ENCODE results near the gene FRY.

Gene FRY

GRCh38 chr13:32214071-32214470, 182.5 kb downstream of the FRY start:
- no peak for DNase-seq (ENCODE audit: low read depth in 2 of 2)

- DNase-seq (ENCODE audit: low read depth in 2 of 2) = no peak
These were observed 184.7 kb downstream of the FRY start for GRCh38 chr13:32216281-32216680.

DNA sequence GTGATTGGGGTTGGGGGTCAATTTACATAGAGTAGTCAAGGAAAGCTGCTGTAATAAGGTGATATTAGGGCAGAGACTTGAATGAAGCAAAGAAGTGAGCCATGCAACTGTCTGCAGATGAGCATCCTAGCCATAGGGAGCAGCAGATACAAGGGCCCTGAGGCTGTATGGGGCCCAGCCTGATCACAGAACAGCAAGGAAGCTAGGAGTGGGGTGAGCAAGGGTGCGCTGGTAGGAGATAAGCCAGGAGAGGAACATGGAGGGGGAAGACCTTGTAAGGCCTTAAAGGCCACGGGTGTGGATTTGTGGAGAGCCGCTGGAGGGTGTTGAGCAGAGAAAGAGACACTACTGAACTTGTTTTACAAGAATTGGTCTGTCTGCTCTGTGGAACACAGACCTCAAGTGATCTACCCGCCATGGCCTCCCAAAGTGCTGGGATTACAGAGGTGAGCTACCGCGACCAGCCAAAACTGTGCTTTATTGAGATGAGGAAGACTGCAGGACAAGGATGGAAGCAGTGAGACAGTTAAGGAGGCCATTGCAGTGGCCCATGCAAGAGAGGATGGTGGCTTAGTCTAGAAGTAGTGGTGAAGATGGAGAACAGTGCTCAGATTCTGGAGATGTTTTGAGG, 190.6 kb downstream of the FRY start:
- no peak for DNase-seq (ENCODE audit: low read depth in 2 of 2)

- DNase-seq (ENCODE audit: low read depth in 2 of 2) = no peak
These were observed 193.3 kb downstream of the FRY start for GRCh38 chr13:32224916-32225315.

- peak; percentile 63 to 65 for DNase-seq (ENCODE audit: low read depth in 2 of 2)
These were observed 193.9 kb downstream of the FRY start for GRCh38 chr13:32225481-32225931.

DNA sequence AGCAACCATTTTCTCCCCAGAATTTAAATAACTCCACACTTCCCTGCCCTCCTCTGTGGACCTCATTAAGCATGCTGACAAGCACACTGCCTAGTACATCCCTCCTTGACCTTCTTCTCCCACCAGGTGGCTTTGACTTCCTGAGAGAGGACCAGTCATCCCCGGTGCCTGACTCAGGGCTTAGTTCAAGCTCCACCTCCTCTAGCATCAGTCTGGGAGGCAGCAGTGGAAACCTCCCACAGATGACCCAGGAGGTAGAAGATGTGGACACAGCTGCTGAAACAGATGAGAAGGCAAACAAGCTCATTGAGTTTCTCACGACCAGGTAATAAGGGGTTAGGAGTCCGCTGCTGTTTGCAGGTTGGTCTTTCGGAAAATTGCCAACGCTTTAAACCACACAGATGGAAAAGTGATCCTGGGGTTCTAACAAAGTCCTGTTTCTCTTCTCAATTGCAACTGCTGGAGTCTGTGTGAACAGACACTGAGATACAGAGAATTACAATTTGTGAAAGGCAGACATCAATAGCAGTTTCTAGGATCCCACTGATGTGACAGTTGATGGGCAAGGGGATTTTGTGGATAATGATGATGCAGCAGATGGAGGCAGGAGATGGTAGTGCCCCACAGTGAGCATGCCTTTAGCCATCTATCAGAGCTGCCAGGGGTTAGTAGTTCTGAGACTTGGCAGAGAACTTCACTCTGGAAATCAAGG, 196.9 kb downstream of the FRY start:
- no peak for DNase-seq (ENCODE audit: low read depth in 2 of 2)

DNA sequence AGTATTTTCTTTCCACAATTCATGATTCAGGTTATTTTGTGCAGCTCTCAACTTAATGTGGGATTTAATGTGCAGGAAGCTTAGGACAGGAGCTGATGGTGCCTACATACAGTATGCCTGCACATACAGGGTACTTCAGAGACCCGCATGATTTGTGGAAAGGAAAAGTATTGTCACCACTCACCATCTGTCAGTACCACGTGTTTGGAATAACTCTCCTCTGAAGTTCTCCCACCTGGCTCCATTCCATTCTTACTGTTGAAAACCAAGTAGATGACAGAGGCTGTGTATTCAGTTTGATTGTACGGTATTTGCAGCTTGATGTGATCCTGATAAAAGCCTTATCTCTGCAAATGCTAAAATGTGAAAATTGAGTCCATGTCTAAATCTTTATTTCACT, 197.9 kb downstream of the FRY start:
- no peak for DNase-seq (ENCODE audit: low read depth in 2 of 2)

GRCh38 chr13:32232263-32232662, 200.7 kb downstream of the FRY start:
- DNase-seq (ENCODE audit: low read depth in 2 of 2) = no peak

- no peak for DNase-seq (ENCODE audit: low read depth in 2 of 2)
These were observed 201.5 kb downstream of the FRY start for GRCh38 chr13:32233062-32233461.

DNA sequence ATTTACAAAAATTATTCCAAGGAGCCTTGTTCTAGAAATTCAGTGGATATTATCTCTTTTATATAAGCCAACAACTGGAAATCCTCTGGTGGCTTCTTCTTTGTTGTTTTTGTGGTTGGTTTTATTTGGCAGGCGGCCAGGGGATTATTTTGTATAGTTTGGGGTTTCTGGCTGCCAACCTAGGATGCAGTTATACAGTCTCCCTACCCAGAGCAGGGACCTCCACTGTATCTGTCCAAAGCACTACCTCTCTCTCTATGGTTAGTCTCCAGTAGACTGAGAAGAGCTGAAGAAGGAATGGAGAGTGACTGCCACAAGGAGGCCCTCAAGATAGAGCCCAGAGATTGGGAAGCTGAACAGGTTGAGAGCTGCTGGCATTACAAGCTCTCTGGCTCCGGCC, 203.3 kb downstream of the FRY start:
- DNase-seq (ENCODE audit: low read depth in 2 of 2) = no peak

GRCh38 chr13:32237681-32238080, 206.1 kb downstream of the FRY start:
- DNase-seq (ENCODE audit: low read depth in 2 of 2) = no peak

- DNase-seq (ENCODE audit: low read depth in 2 of 2) = no peak
These were observed 212.1 kb downstream of the FRY start for GRCh38 chr13:32243695-32244094.

- DNase-seq (ENCODE audit: low read depth in 2 of 2) = no peak
These were observed 214.0 kb downstream of the FRY start for GRCh38 chr13:32245555-32245954.

GRCh38 chr13:32246468-32246867, 214.9 kb downstream of the FRY start:
- DNase-seq (ENCODE audit: low read depth in 2 of 2) = peak; percentile 33 to 39

GRCh38 chr13:32247887-32248286, 216.3 kb downstream of the FRY start:
- no peak for DNase-seq (ENCODE audit: low read depth in 2 of 2)

DNA sequence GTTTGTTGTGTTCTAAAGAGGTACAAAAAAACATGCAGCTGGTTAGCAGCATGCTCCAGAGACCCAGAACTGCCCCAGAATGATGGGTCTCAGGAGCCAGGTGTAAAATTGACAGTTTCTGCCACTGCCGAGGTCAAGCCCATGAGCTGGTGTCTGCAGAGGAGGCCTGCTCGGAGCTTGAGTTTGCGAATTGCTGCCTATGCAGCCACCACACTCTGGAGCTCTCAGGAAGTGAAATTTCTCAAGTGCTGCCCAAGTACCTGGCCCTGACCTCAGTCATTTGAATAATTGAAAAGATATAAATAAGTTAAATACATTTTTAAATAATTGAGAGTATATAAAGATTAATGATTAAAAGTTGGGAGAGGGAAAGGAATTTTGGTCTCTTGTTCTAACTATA, 217.2 kb downstream of the FRY start:
- no peak for DNase-seq (ENCODE audit: low read depth in 2 of 2)

DNA sequence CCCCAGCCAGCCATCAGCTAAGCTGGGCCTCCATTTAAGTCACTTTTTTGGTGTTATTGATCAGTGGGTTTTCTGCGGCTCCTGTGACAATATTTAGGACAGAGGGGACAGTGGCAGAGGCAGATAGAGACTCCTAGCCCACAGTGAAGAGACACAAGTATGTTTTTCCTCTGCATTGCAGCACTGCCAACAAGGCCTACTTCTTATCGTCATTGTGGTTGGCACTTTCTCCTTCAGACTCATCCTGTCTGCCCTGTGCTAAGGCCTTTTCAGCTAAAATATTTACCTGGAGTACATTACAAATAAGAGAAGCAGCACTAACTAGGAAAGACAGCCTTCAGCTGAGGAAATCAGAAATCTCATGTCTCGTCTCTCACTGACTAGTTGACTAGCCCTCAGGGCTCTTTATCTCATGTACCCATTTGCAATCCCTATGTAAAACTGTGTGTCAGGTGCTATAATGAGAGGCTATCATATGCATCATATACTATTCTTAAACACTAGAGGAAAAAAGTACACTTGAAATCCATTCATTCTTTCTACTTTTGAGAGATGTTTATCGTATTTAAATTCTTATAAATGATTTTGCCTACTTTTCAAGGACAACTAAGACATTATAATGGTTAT, 221.4 kb downstream of the FRY start:
- DNase-seq (ENCODE audit: low read depth in 2 of 2) = no peak

- no peak for DNase-seq (ENCODE audit: low read depth in 2 of 2)
These were observed 222.4 kb downstream of the FRY start for GRCh38 chr13:32253911-32254399.

DNA sequence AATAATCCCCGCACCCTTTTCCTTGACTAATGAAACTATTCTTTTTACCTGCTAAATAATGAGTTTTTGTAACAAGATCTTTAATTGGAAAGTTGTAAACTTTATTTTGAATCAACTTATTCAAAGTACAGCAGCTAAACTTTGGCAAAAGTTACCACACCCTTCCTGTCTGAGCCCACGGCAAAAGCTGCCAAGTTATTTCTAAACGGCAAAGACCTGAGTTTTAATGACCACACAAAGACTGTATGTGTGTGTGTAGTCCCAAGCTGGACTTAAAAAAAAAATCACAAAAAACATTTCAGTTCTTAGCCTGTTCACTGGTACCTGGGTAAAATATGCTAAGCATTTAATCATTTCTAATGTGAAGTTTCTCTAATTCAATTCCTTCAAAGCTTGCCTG, 222.8 kb downstream of the FRY start:
- no peak for DNase-seq (ENCODE audit: low read depth in 2 of 2)

DNA sequence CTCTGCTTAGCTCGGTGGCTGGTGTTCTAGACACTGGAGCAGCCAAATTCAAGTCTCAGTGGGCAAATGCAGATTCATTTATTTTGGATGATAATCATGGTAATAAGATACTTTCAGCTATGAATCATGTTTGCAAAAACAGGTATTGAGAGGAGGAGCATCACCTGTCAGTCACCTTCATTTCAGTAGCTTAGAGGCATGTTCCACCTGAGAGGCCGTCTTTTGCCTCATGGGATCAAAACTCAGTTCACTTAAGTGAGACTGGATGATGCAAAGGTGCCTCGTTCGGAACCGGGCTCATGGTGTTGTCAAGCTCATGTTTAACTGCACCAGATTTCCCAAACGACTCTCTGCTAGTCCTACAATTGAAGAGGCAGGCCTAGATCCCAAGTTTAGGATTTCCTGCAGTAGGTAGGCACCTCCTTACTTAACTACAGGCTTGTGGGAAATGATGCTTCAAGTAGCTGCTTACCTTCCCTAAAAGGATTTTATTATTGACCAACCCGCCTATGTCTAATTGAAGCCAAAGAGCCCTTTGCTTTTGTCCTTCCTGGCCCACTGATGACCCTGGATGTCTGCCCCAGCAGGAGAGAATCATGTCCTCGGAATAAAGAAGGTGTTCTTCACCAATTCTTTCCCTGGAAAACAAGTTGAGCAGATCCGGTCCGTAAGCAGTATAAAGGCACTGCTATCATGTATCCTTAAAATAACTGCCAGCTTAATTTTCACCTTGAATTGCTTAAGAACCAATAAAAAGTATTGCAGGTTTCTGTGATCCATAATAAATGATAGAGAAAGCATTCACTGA, 223.5 kb downstream of the FRY start:
- no peak for DNase-seq (ENCODE audit: low read depth in 2 of 2)

- peak; percentile 4 to 5 for DNase-seq (ENCODE audit: low read depth in 2 of 2)
These were observed 224.1 kb downstream of the FRY start for GRCh38 chr13:32255724-32256109.

- no peak for DNase-seq (ENCODE audit: low read depth in 2 of 2)
These were observed 224.7 kb downstream of the FRY start for GRCh38 chr13:32256243-32256642.
